Osteoblast (primary cell): ENCODE data around the gene SLC26A1. TPM values are rescaled to one million over a fixed set of nuclear protein-coding genes. Genes with fewer than 3 reads are reported as not detected.

ENCODE experiments used
- DNase-seq: peaks from one replicate; pipeline ENCODE4 v3.0.0; 2011; ENCODE audit warnings: low spot score, mixed read lengths; ENCODE audit not compliant: insufficient read length; ENCODE audit errors: missing footprints
- H2AFZ ChIP-seq: 2 replicates; pipeline ENCODE4 v1.6.0; 2011; ENCODE audit warnings: mild to moderate bottlenecking, low read length
- H3K27ac ChIP-seq: 2 replicates; pipeline ENCODE4 v1.5.1; 2011; ENCODE audit warnings: mild to moderate bottlenecking, low read depth, low read length, moderate library complexity
- H3K27me3 ChIP-seq: 2 replicates; pipeline ENCODE4 v1.6.0; 2012; ENCODE audit warnings: mild to moderate bottlenecking, control low read depth, inconsistent platforms, low read length, moderate library complexity; ENCODE audit not compliant: insufficient read depth
- H3K36me3 ChIP-seq: 2 replicates; pipeline ENCODE4 v1.5.1; 2011; ENCODE audit warnings: mild to moderate bottlenecking, low read length, control low read depth, moderate library complexity; ENCODE audit not compliant: insufficient read depth
- H3K4me1 ChIP-seq: 2 replicates; pipeline ENCODE4 v1.5.1; 2011; ENCODE audit warnings: mild to moderate bottlenecking, low read length, control low read depth, moderate library complexity; ENCODE audit not compliant: insufficient read depth
- H3K4me2 ChIP-seq: 2 replicates; pipeline ENCODE4 v1.6.0; 2011; ENCODE audit warnings: mild to moderate bottlenecking, low read length; ENCODE audit not compliant: insufficient read depth
- H3K4me3 ChIP-seq: fragments of 200-600 bp; sonication (generic); 3 replicates; pipeline ENCODE4 v1.5.1; 2012; ENCODE audit warnings: mild to moderate bottlenecking, low read length, inconsistent platforms; ENCODE audit not compliant: insufficient read depth
- H3K79me2 ChIP-seq: 2 replicates; pipeline ENCODE4 v1.6.0; 2012; ENCODE audit warnings: mild to moderate bottlenecking, low read length, control low read depth, inconsistent platforms; ENCODE audit not compliant: insufficient read depth
- H3K9me3 ChIP-seq: 2 replicates; pipeline ENCODE4 v1.5.1; 2011; ENCODE audit warnings: low read depth, low read length, control low read depth
- H4K20me1 ChIP-seq: 2 replicates; pipeline ENCODE4 v1.6.0; 2012; ENCODE audit warnings: mild to moderate bottlenecking, low read length, control low read depth; ENCODE audit not compliant: insufficient read depth
- total RNA-seq: library from RNA; depleted of rRNA; stranded (reverse); fragments of >200 nt; gene quantifications from 2 replicates; pipeline ENCODE4 v1.2.3, GENCODE V29; 2012
- TF ChIP-seq, protein P1 (sequence below): IDR thresholded peaks from 2 replicates; pipeline ENCODE4 v1.5.1; 2011; ENCODE audit warnings: mild to moderate bottlenecking, low read depth, low read length, moderate library complexity; ENCODE audit errors: extremely low read depth

Gene SLC26A1
- total RNA-seq, 1 donor, result 0.36 TPM

DNA sequence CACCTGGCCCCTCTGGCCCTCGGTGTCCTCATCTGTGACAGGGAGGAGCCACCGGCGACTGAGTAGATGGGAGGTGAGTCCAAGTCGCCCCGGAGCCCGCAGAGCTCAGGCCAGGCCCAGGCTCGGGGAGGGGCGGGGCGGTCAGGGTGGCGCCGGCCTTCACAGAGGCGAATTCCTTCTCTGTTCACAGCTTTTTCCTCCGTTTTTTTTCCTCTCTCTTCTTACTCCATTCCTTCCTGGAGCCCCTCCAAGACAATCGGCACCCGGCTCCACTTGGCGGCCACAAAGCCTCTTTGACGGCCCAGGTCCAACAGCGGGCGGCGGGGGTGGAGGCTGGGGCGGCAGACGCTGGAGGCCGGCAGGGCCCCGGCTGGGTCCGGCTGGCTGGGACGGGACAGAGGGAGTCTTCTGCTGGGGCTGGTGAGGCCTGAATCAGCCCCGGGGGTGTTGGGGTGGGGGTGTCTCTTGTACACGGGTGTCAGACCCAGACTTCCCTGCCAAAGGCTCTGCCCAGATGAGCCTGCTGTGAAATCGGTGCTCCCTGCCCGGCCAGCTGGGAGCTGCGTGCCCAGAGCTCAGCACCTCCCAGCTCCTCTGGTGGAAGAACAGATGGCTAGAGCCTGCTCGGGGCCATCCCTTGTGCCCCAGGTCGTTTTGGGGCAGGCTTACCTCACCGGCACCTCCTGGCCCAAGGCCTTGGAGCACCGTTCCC is 40.8 kb upstream of the SLC26A1 start:
- TF ChIP-seq, protein P1, sequence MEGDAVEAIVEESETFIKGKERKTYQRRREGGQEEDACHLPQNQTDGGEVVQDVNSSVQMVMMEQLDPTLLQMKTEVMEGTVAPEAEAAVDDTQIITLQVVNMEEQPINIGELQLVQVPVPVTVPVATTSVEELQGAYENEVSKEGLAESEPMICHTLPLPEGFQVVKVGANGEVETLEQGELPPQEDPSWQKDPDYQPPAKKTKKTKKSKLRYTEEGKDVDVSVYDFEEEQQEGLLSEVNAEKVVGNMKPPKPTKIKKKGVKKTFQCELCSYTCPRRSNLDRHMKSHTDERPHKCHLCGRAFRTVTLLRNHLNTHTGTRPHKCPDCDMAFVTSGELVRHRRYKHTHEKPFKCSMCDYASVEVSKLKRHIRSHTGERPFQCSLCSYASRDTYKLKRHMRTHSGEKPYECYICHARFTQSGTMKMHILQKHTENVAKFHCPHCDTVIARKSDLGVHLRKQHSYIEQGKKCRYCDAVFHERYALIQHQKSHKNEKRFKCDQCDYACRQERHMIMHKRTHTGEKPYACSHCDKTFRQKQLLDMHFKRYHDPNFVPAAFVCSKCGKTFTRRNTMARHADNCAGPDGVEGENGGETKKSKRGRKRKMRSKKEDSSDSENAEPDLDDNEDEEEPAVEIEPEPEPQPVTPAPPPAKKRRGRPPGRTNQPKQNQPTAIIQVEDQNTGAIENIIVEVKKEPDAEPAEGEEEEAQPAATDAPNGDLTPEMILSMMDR, result no peak
- Histone ChIP-seq H3K4me1 (peaks cover 11% of the 10 kb centered on the region), H2AFZ (peak overlapping the region; percentile 78), H3K27ac (peak overlapping the region; percentile 51), H4K20me1 (no peaks in the 10 kb centered on the region), H3K79me2 (no peaks in the 10 kb centered on the region), H3K4me3 (peak overlapping the region; percentile 58), H3K4me2 (peak overlapping the region; percentile 71), H3K9me3 (no peaks in the 10 kb centered on the region), H3K27me3 (no peaks in the 10 kb centered on the region), H3K36me3 (no peaks in the 10 kb centered on the region)
- DNase-seq, result peak; percentile 99

DNA sequence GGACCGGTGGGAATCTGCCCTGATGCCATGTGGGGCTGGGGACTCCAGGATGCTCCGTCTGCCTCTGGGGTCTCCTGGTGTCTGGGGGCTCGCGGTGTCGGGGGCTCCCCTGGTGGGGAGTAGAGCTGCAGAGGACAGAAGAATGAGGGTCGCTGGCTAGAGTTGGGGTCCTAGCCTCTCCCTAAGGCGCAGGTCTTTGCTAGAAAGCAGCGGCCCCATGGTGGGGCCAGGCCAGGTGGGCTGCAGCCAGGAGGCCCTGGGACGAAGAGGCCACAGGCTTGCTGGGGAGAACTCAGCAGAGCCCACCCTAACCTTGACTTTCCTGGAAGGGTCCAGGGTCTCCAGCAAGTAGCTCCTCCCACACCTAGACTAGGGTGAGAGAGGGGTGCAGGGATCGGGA is 39.7 kb upstream of the SLC26A1 start:
- no peak overlapping the region for H3K4me3 ChIP-seq
- no peak for DNase-seq
- H3K27ac ChIP-seq, result no peak overlapping the region
- H3K9me3 ChIP-seq, result no peaks in the 10 kb centered on the region
- H4K20me1 ChIP-seq, result no peaks in the 10 kb centered on the region
- no peaks in the 10 kb centered on the region for H3K36me3 ChIP-seq
- no peak overlapping the region for H2AFZ ChIP-seq
- H3K79me2 ChIP-seq, result no peaks in the 10 kb centered on the region
- no peaks in the 10 kb centered on the region for H3K27me3 ChIP-seq
- peaks cover 11% of the 10 kb centered on the region for H3K4me1 ChIP-seq
- no peak overlapping the region for H3K4me2 ChIP-seq
- TF ChIP-seq, protein P1, result no peak

DNA sequence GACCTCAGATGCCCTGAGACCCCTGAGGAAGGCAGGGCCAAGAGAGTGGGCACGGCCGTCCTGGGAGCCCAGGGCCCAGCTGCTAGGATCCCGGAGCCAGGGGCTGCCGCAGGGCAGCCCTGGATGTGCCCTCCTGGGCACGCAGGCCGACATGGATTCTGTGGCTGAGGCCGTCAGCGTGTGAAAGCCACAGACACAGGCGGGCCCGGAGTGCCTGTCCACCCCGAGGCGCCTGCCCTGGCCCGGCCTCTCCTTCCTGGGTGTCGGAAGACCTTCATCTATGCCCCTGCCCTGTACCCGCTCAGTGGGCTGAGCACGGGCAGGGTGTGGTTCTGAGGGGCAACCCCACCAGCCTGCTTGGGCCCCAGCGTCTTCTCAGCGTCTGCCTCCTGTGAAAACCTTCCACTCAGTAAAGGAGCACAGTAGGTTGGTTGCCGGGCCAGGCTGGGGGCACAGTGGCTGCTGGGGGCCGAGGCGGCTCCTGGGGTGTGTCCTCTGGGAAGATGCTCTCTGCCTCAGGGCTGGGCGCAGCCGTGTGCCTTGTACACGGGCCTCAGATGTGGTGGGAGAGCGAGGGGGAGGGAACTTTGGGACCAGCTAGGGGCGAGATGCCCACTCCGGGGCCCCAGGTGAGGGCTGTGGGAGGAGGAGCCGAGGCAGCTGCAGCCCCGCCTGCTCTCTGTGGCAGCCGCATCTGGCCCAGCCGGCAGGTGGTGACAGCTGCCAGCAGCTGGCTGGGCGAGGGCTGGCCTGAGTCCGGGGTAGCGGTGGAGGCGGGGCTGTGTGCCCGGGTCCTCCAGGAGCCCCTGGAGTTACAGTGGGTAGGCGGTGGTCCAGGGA is 39.0 kb upstream of the SLC26A1 start:
- H3K79me2 ChIP-seq, result no peaks in the 10 kb centered on the region
- TF ChIP-seq, protein P1, result no peak
- H4K20me1 ChIP-seq, result no peaks in the 10 kb centered on the region
- no peaks in the 10 kb centered on the region for H3K27me3 ChIP-seq
- no peaks in the 10 kb centered on the region for H3K36me3 ChIP-seq
- H3K4me3 ChIP-seq, result no peak overlapping the region
- no peak for DNase-seq
- no peak overlapping the region for H3K4me2 ChIP-seq
- no peak overlapping the region for H2AFZ ChIP-seq
- H3K4me1 ChIP-seq, result peaks cover 11% of the 10 kb centered on the region
- H3K9me3 ChIP-seq, result no peaks in the 10 kb centered on the region
- H3K27ac ChIP-seq, result no peak overlapping the region

DNA sequence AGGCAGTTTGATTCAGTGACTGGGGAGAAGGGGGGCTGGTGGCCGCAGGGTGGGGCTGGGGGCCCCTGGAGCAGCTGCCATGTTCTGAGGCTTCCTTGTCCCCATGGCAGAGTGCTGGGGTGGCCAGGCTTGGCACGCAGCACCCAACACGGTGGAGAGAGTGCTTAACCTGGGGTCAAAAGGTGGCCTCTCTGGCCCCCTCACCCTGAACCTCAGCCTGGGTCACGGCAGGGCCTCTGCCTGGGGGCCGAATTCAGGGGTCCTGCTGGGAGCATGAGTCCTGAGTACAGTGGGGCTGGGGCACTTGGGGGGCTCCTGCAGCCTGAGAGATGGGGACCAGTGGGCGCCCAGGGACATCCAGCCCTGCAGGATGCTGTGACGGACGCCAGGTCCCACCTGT is 38.1 kb upstream of the SLC26A1 start:
- Histone ChIP-seq H3K9me3 (no peaks in the 10 kb centered on the region), H3K4me2 (no peak overlapping the region), H3K79me2 (no peaks in the 10 kb centered on the region), H3K4me3 (no peak overlapping the region), H3K27me3 (no peaks in the 10 kb centered on the region), H3K36me3 (no peaks in the 10 kb centered on the region), H4K20me1 (no peaks in the 10 kb centered on the region), H2AFZ (no peak overlapping the region), H3K27ac (no peak overlapping the region), H3K4me1 (peaks cover 11% of the 10 kb centered on the region)
- TF ChIP-seq, protein P1, result no peak
- DNase-seq, result no peak
